Endothelial cell of umbilical vein (primary cell): ENCODE results near the gene CAPNS1. TPM values are rescaled to one million over a fixed set of nuclear protein-coding genes. Genes with fewer than 3 reads are reported as not detected.

Experiments used
- BruUV-seq: library from RNA; stranded (reverse); fragments of 400-500 nt; replicated peaks from 2 replicates; lab custom pipeline; 2021; lab: Mats Ljungman, UMichigan
- CTCF ChIA-PET: fragments of 300-600, 350-600 bp; sonication (Branson Sonifier 250); formaldehyde crosslinking; loops from one replicate; lab custom pipeline; 2021; ENCODE audit warnings: antibody characterized with exemption, inconsistent platforms; lab: Charles Lee
- POLR2A ChIA-PET: fragments of 300-600, 350-600 bp; sonication (Branson Sonifier 250); formaldehyde crosslinking; loops from one replicate; lab custom pipeline; 2021; ENCODE audit warnings: antibody characterized with exemption, inconsistent platforms; lab: Charles Lee
- DNase-seq: peaks from one replicate; pipeline ENCODE4 v3.0.0-alpha.2; 2011; ENCODE audit warnings: low read depth, low spot score
- FAIRE-seq: peaks from 2 replicates; lab custom pipeline; 2011; peaks lifted over from hg19 to GRCh38; lab: Jason Lieb, UNC
- H2AFZ ChIP-seq: 2 replicates; pipeline ENCODE4 v1.6.0; 2012; ENCODE audit warnings: low read depth, low read length, control low read depth, inconsistent platforms
- H3K27ac ChIP-seq: 2 replicates; pipeline ENCODE4 v1.5.1; 2011; ENCODE audit warnings: low read depth, mild to moderate bottlenecking, control low read depth, low read length, moderate library complexity; ENCODE audit not compliant: insufficient read depth
- H3K27me3 ChIP-seq, 2 experiments: 2 replicates each; pipeline versions ENCODE4 v1.6.0 to v1.6.1; 2011; ENCODE audit warnings: low read length in 2 of 2, mixed read lengths in 1 of 2; ENCODE audit not compliant: control insufficient read depth in 2 of 2, insufficient read depth in 2 of 2
- H3K36me3 ChIP-seq, 2 experiments: 2 replicates in 1 of 2; 3 replicates in 1 of 2; pipeline ENCODE4 v1.5.1; 2011; ENCODE audit warnings: low read length in 2 of 2, mild to moderate bottlenecking in 1 of 2, moderate library complexity in 1 of 2; ENCODE audit not compliant: control insufficient read depth in 2 of 2, insufficient read depth in 2 of 2; ENCODE audit errors: extremely low read depth in 1 of 2
- H3K4me1 ChIP-seq: 3 replicates; pipeline ENCODE4 v1.5.1; 2011; ENCODE audit warnings: mild to moderate bottlenecking, low read length; ENCODE audit not compliant: control insufficient read depth, insufficient read depth; ENCODE audit errors: extremely low read depth
- H3K4me2 ChIP-seq: 2 replicates; pipeline ENCODE4 v1.6.1; 2011; ENCODE audit warnings: low read length, control low read depth, mixed read lengths; ENCODE audit not compliant: insufficient read depth
- H3K4me3 ChIP-seq, 3 experiments: fragments of 200-600 bp in 1 of 3; sonication (generic), shearing (Covaris generic) in 1 of 3; replicated peaks in 1 of 3; 2 replicates each; pipeline ENCODE4 v1.5.1; 2011 to 2016; ENCODE audit warnings: control low read depth in 3 of 3, low read length in 3 of 3, mild to moderate bottlenecking in 2 of 3, inconsistent platforms in 1 of 3, low read depth in 1 of 3, moderate library complexity in 1 of 3; ENCODE audit not compliant: insufficient read depth in 1 of 3
- H3K79me2 ChIP-seq: 2 replicates; pipeline ENCODE4 v1.6.0; 2012; ENCODE audit warnings: low read length, inconsistent platforms; ENCODE audit not compliant: control insufficient read depth, insufficient read depth
- H3K9ac ChIP-seq: replicated peaks from 2 replicates; pipeline ENCODE3; 2011; ENCODE audit warnings: low read length, control low read depth; ENCODE audit not compliant: insufficient read depth; ENCODE audit errors: extremely low read depth
- H3K9me1 ChIP-seq: replicated peaks from 3 replicates; pipeline ENCODE4 v1.6.0; 2011; ENCODE audit warnings: mild to moderate bottlenecking, low read length; ENCODE audit not compliant: control insufficient read depth, insufficient read depth; ENCODE audit errors: extremely low read depth
- H3K9me3 ChIP-seq: replicated peaks from 2 replicates; pipeline ENCODE4 v1.5.1; 2012; ENCODE audit warnings: low read length, inconsistent platforms; ENCODE audit not compliant: control insufficient read depth, insufficient read depth
- H4K20me1 ChIP-seq: replicated peaks from 2 replicates; pipeline ENCODE3; 2011; ENCODE audit warnings: mild to moderate bottlenecking, low read length; ENCODE audit not compliant: control insufficient read depth, insufficient read depth; ENCODE audit errors: extremely low read depth
- CTCF ChIP-seq, 2 donors: IDR thresholded peaks; 1 replicate in 1 of 2; 2 replicates in 1 of 2; pipeline ENCODE4 v1.5.1; 2011; ENCODE audit warnings: low read length in 2 of 2, mild to moderate bottlenecking in 2 of 2, moderate library complexity in 2 of 2, control low read depth in 1 of 2, inconsistent platforms in 1 of 2, low read depth in 1 of 2; ENCODE audit not compliant: insufficient read depth in 1 of 2; ENCODE audit errors: extremely low read depth in 1 of 2
- EZH2 ChIP-seq: IDR thresholded peaks from 2 replicates; pipeline ENCODE4 v1.6.1; 2012; ENCODE audit warnings: borderline replicate concordance, low read depth, mild to moderate bottlenecking, moderate library complexity, low read length, inconsistent platforms; ENCODE audit not compliant: severe bottlenecking
- FOS ChIP-seq: IDR thresholded peaks from 2 replicates; pipeline ENCODE4 v1.6.1; 2011; ENCODE audit warnings: mild to moderate bottlenecking, low read length, moderate library complexity, borderline replicate concordance; ENCODE audit not compliant: insufficient read depth
- GATA2 ChIP-seq: IDR thresholded peaks from 2 replicates; pipeline ENCODE4 v1.7.0; 2011; ENCODE audit warnings: low read depth, mild to moderate bottlenecking, moderate library complexity, mixed read lengths, low read length; ENCODE audit not compliant: insufficient read length, insufficient read depth
- JUN ChIP-seq: IDR thresholded peaks from 2 replicates; pipeline ENCODE4 v1.6.1; 2011; ENCODE audit warnings: borderline replicate concordance, low read depth; ENCODE audit not compliant: insufficient read length, insufficient read depth
- MAX ChIP-seq: IDR thresholded peaks from 2 replicates; pipeline ENCODE4 v1.6.1; 2011; ENCODE audit not compliant: insufficient read depth, insufficient read length
- MYC ChIP-seq: IDR thresholded peaks from one replicate; pipeline ENCODE4 v1.6.1; 2011; ENCODE audit warnings: mild to moderate bottlenecking, low read depth, low read length
- POLR2A ChIP-seq: IDR thresholded peaks from 2 replicates; pipeline ENCODE4 v1.6.1; 2012; ENCODE audit warnings: low read depth, mild to moderate bottlenecking, control low read depth, low read length
- POLR2AphosphoS5 ChIP-seq: IDR thresholded peaks from 2 replicates; pipeline ENCODE4 v1.6.1; 2012; ENCODE audit warnings: low read depth, mild to moderate bottlenecking, control low read depth, low read length, moderate library complexity; ENCODE audit not compliant: insufficient read depth
- dilution Hi-C: fragments of 300-500 bp; cut with MboI; formaldehyde crosslinking; loops from one replicate; pipeline ENCODE4 v1.15.0; 2019; ENCODE audit warnings: low sequenced_read_pairs; ENCODE audit not compliant: extremely low pct_ligation_motif_present
- intact Hi-C: fragments of 100-400 bp; cut with micrococcal nuclease; formaldehyde crosslinking; loops from one replicate; pipeline ENCODE4 v1.10.0; 2022
- polyA plus RNA-seq, 4 experiments: library from polyadenylated mRNA; depleted of rRNA in 3 of 4; stranded (reverse) in 3 of 4; unstranded in 1 of 4; fragments of >200 nt; gene quantifications; 2 replicates each; pipeline versions ENCODE4 v1.2.1 to v1.2.3, GENCODE V29; 2011 to 2012; ENCODE audit warnings: missing spikeins in 1 of 4
- total RNA-seq: library from RNA; stranded (reverse); gene quantifications from 2 replicates; pipeline ENCODE4 v1.2.3, GENCODE V29; 2021

The CAPNS1 gene
- total and polyA plus RNA-seq, 2 donors (not counting 3 experiments of a cell fraction or from before 2014, with no cell fraction given) = 777 to 1,095 TPM

- Histone ChIP-seq H3K9ac (no peak overlapping the region), H3K4me1 (no peaks in the 10 kb centered on the region), H3K36me3 (peaks cover 0 to 4% of the 10 kb centered on the region in 2 experiments), H3K9me1 (no peaks in the 10 kb centered on the region), H3K27me3 (no peaks in the 10 kb centered on the region), H4K20me1 (no peaks in the 10 kb centered on the region), H3K9me3 (no peaks in the 10 kb centered on the region), H3K79me2 (no peaks in the 10 kb centered on the region), H3K4me2 (no peak overlapping the region), H3K27ac (no peak overlapping the region), H3K4me3 (no peak overlapping the region), H2AFZ (no peak overlapping the region)
- no TSS peak for BruUV-seq
- dilution Hi-C loops = no loop called here
- FAIRE-seq = no peak
- CTCF ChIA-PET = no interaction called here
- intact Hi-C loops = no loop called here
- POLR2A ChIA-PET = no interaction called here
- DNase-seq = no peak
- TF ChIP-seq FOS (no peak), POLR2A (no peak), CTCF (IDR thresholded peaks at IDR 0.05; ENCODE audit: extremely low read depth in 1 of 2, insufficient read depth in 1 of 2, low read depth in 1 of 2, low read length in 2 of 2) (no peak), POLR2AphosphoS5 (no peak), MYC (no peak), MAX (no peak), EZH2 (no peak), GATA2 (no peak), JUN (no peak)
Observed at GRCh38 chr19:36198119-36198518, 58.3 kb downstream of the CAPNS1 start.

Other genes with a start within 250 kb of the CAPNS1 start
- 7.6 and 8.7 TPM in 2 replicates for gene NFKBID, start 239.5 kb upstream of the CAPNS1 start, total RNA-seq
- gene NFKBID, start 239.5 kb upstream of the CAPNS1 start, polyA plus RNA-seq = 5.5 and 6.7 TPM in 2 replicates
- not detected in 2 replicates for gene HCST, start 237.5 kb upstream of the CAPNS1 start, total RNA-seq
- gene HCST, start 237.5 kb upstream of the CAPNS1 start, polyA plus RNA-seq = not detected in 2 replicates
- not detected in 2 replicates for gene TYROBP, start 231.8 kb upstream of the CAPNS1 start, total RNA-seq
- gene TYROBP, start 231.8 kb upstream of the CAPNS1 start, polyA plus RNA-seq = not detected in 2 replicates
- gene LRFN3, start 203.7 kb upstream of the CAPNS1 start, total RNA-seq = 15.9 and 17.3 TPM in 2 replicates
- 4.1 and 5.8 TPM in 2 replicates for gene LRFN3, start 203.7 kb upstream of the CAPNS1 start, polyA plus RNA-seq
- 8.4 and 10.3 TPM in 2 replicates for gene SDHAF1, start 144.9 kb upstream of the CAPNS1 start, total RNA-seq
- gene SDHAF1, start 144.9 kb upstream of the CAPNS1 start, polyA plus RNA-seq = 16.2 and 16.5 TPM in 2 replicates
- 0.62 and 1.3 TPM in 2 replicates for gene SYNE4, start 131.3 kb upstream of the CAPNS1 start, total RNA-seq
- 0.38 and 0.46 TPM in 2 replicates for gene SYNE4, start 131.3 kb upstream of the CAPNS1 start, polyA plus RNA-seq
- 17.3 and 21.4 TPM in 2 replicates for gene ALKBH6, start 125.9 kb upstream of the CAPNS1 start, total RNA-seq
- 26.7 and 33.2 TPM in 2 replicates for gene ALKBH6, start 125.9 kb upstream of the CAPNS1 start, polyA plus RNA-seq
- 21.0 and 24.4 TPM in 2 replicates for gene CLIP3, start 107.2 kb upstream of the CAPNS1 start, total RNA-seq
- 4.7 and 7.0 TPM in 2 replicates for gene CLIP3, start 107.2 kb upstream of the CAPNS1 start, polyA plus RNA-seq
- 2.9 and 4.1 TPM in 2 replicates for gene THAP8, start 85.8 kb upstream of the CAPNS1 start, total RNA-seq
- gene THAP8, start 85.8 kb upstream of the CAPNS1 start, polyA plus RNA-seq = 6.6 and 8.3 TPM in 2 replicates
- 12.1 and 13.4 TPM in 2 replicates for gene WDR62, start 85.2 kb upstream of the CAPNS1 start, total RNA-seq
- 8.0 and 8.7 TPM in 2 replicates for gene WDR62, start 85.2 kb upstream of the CAPNS1 start, polyA plus RNA-seq
- not detected in 2 replicates for gene OVOL3, start 28.9 kb upstream of the CAPNS1 start, total RNA-seq
- not detected in 2 replicates for gene OVOL3, start 28.9 kb upstream of the CAPNS1 start, polyA plus RNA-seq
- gene POLR2I, start 25.2 kb upstream of the CAPNS1 start, total RNA-seq = 63.3 and 64.8 TPM in 2 replicates
- 53.0 and 89.7 TPM in 2 replicates for gene POLR2I, start 25.2 kb upstream of the CAPNS1 start, polyA plus RNA-seq
- 178 and 190 TPM in 2 replicates for gene TBCB, start 24.6 kb upstream of the CAPNS1 start, total RNA-seq
- 363 and 364 TPM in 2 replicates for gene TBCB, start 24.6 kb upstream of the CAPNS1 start, polyA plus RNA-seq
- 26.8 and 35.2 TPM in 2 replicates for gene COX7A1, start 12.4 kb downstream of the CAPNS1 start, total RNA-seq
- 10.6 and 11.6 TPM in 2 replicates for gene COX7A1, start 12.4 kb downstream of the CAPNS1 start, polyA plus RNA-seq
- gene ZNF565, start 74.6 kb downstream of the CAPNS1 start, total RNA-seq = 3.1 and 3.6 TPM in 2 replicates
- 1.4 and 1.8 TPM in 2 replicates for gene ZNF565, start 74.6 kb downstream of the CAPNS1 start, polyA plus RNA-seq
- gene ZNF146, start 75.0 kb downstream of the CAPNS1 start, total RNA-seq = 63.3 and 65.9 TPM in 2 replicates
- gene ZNF146, start 75.0 kb downstream of the CAPNS1 start, polyA plus RNA-seq = 9.7 and 17.8 TPM in 2 replicates
- gene ZFP14, start 239.1 kb downstream of the CAPNS1 start, total RNA-seq = 2.6 and 3.1 TPM in 2 replicates
- 0.33 and 0.59 TPM in 2 replicates for gene ZFP14, start 239.1 kb downstream of the CAPNS1 start, polyA plus RNA-seq